HG03039 (cell line): ENCODE measurements around the gene CCBE1.
"Not testable (repeated sequence)": the region's sequence is repeated elsewhere in the genome, so short reads cannot be mapped to it uniquely, and the experiment has no call there.

ENCODE experiments used
- ATAC-seq: cut with Tn5 transposase; IDR thresholded peaks from one replicate; pipeline ENCODE4 v1.9.1; 2021; ENCODE audit warnings: mild to moderate bottlenecking, moderate library complexity; ENCODE audit not compliant: unreplicated experiment

The CCBE1 gene

GRCh38 chr18:59658941-59659340, 38.3 kb downstream of the CCBE1 start:
- no peak for ATAC-seq

GRCh38 chr18:59657012-59657411, 40.2 kb downstream of the CCBE1 start:
- no peak for ATAC-seq

- no peak for ATAC-seq
Observed at GRCh38 chr18:59656373-59656887, 40.8 kb downstream of the CCBE1 start.

- ATAC-seq: no peak
Observed at GRCh38 chr18:59655676-59656075, 41.5 kb downstream of the CCBE1 start.

GRCh38 chr18:59651071-59651470, 46.2 kb downstream of the CCBE1 start:
- no peak for ATAC-seq

GRCh38 chr18:59650266-59650820, 46.9 kb downstream of the CCBE1 start:
- ATAC-seq: no peak

- no peak for ATAC-seq
Observed at GRCh38 chr18:59649591-59649990, 47.6 kb downstream of the CCBE1 start.

- not testable (repeated sequence) for ATAC-seq
Observed at GRCh38 chr18:59648469-59648868, 48.8 kb downstream of the CCBE1 start.

- no peak for ATAC-seq
Observed at GRCh38 chr18:59646963-59647307, 50.3 kb downstream of the CCBE1 start.

GRCh38 chr18:59646228-59646962, 50.8 kb downstream of the CCBE1 start:
- ATAC-seq: no peak

- ATAC-seq: no peak
Observed at GRCh38 chr18:59643740-59644139, 53.5 kb downstream of the CCBE1 start.

- no peak for ATAC-seq
Observed at GRCh38 chr18:59640721-59641120, 56.5 kb downstream of the CCBE1 start.

GRCh38 chr18:59639821-59640220, 57.4 kb downstream of the CCBE1 start:
- ATAC-seq: no peak

- ATAC-seq: no peak
Observed at GRCh38 chr18:59639136-59639535, 58.1 kb downstream of the CCBE1 start.

- no peak for ATAC-seq
Observed at GRCh38 chr18:59633961-59634485, 63.2 kb downstream of the CCBE1 start.

GRCh38 chr18:59633317-59633716, 63.9 kb downstream of the CCBE1 start:
- ATAC-seq: no peak

GRCh38 chr18:59631583-59632181, 65.5 kb downstream of the CCBE1 start:
- no peak for ATAC-seq

GRCh38 chr18:59629894-59630293, 67.3 kb downstream of the CCBE1 start:
- ATAC-seq: no peak

GRCh38 chr18:59628995-59629394, 68.2 kb downstream of the CCBE1 start:
- no peak for ATAC-seq

GRCh38 chr18:59627414-59627813, 69.8 kb downstream of the CCBE1 start:
- ATAC-seq: no peak

- ATAC-seq: no peak
Observed at GRCh38 chr18:59624369-59624765, 72.9 kb downstream of the CCBE1 start.
